Measurements from ENCODE around the gene KIAA1671. TPM values are rescaled to one million over a fixed set of nuclear protein-coding genes. Genes with fewer than 3 reads are reported as not detected.

Gene KIAA1671
- 9.0 to 12.4 TPM (median 10.5 TPM) in 5 replicates for total RNA-seq (2022; extraction: Qiagen RNA extraction)

DNA sequence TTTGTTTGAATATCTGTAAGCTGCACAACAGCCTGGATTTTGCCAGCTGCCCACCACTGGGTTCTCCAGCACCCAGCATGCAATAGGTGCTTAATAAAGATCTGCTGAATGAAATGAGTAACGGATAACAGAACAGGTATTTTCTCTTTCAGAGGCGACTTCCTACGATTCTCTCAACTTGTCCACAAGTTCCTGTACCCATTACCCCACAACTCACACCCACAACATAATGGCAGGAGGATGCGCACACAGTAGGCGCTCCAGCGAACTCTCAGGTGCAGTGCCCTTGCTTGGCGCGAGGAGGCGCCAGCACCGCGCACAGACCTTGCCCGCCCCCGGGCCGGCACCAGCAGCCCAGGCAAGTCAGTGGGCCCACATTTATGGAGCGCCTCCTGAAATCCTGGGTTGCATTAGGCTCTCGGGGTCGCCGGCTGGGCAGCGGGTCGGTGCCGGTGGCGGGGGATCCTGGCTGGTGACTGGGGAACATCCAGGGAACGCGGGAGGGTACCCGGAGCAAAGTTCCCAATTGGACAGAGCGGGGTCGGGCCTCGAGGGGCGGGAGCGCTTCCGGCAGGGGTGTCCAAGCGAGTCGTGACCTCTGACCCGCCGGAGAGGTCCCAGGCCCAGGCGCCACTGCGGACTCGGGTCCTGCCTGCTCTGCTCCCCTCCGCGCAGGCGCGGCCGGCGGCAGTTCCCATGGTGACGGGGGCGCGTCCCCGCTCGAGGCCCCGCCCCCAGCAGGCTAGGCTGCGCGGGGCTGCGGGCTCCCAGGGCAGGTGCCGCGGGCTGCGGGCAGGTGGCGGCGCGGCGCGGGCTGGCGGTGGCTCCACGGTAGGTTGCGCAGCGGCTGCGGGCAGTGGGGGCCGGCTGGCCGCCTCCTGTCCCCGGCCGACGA, at the start of gene KIAA1671:
Gene KIAA1671, plus strand, starts transcription at position 775 of the 895 bp plus-strand sequence. CDS start 75,284 bp downstream, outside the sequence.

DNA sequence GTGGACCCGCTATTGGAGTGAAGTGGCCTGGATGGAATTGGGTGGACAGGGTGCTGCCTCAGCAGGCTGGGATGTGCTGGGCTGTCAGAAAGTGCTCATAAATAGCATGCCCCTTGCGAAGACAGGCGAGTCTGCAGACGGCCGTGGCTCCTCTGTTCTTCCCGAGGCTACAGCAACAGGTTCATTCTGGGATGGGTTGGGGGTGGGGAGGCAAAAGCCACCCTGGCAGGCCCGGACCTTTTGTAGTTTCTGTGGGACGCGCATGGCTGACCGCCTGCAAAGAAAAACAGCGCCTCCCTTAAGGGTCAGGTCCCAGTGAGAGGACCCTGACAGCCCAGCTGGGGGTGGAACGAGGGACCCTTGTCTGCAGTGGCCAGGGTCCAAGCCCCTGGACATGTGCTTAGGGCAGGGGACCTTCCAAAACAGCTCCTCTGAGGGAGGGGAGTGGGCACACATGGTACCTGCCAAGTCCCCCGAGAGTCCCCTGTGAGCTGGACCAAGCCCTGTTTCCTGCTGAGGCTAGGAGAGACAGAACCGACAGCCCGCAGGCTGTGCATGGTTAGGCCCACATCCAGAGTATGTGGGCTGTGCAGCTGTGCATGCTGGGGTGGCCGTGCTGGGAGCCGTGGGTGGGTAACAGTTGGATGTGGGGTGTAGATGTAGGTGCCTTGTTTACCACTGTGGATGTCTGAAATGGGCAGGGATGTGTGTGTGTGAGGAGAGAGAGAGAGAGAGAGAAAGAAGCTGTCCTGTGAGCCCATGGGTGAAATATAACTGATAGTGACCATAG, 247.4 kb downstream of the KIAA1671 start, which contains the start of gene CRYBB3:
Gene CRYBB3, plus strand, starts transcription at position 128 of the 790 bp plus-strand sequence. CDS start 1,539 bp downstream, outside the sequence.

DNA sequence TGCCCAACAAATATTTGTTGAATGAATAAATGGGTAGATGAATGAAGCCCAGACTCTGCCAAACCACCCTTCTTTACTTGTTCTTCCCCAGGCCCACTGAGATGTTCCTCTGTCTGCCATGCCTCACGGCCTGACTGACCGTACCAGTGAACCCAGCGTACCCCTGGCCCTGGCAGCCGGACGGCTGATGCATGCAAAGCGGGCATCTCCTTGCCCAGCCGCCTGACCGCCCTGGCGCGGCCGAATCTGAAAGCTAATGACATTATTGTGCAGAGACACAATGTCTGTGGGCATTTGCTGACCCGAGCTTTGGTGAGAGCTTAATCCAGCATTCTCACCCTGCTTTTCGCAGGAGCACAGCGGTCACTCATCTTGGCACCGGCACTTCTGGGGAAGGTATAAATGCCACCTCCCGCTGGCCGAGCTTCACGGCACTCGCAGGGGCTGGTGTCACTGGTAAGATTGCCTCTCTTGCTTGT, 266.7 kb downstream of the KIAA1671 start, which contains the start of gene CRYBB2:
Gene CRYBB2, plus strand, starts transcription at position 429 of the 479 bp plus-strand sequence. CDS start 1,791 bp downstream, outside the sequence.

Other genes starting within 250 kb of the KIAA1671 start
- not detected in 5 replicates for gene PIWIL3, start 178.0 kb upstream of the KIAA1671 start, total RNA-seq (2022; extraction: Qiagen RNA extraction)
- 0.42 to 0.87 TPM (median 0.77 TPM) in 5 replicates for gene SGSM1, start 146.5 kb upstream of the KIAA1671 start, total RNA-seq (2022; extraction: Qiagen RNA extraction)
- gene LHFPL7, start 6.0 kb upstream of the KIAA1671 start, total RNA-seq (2022; extraction: Qiagen RNA extraction) = not detected in 5 replicates
- gene CRYBB3, start 247.1 kb downstream of the KIAA1671 start, total RNA-seq (2022; extraction: Qiagen RNA extraction) = 0.09 to 0.18 TPM in 2 of 5 replicates, not detected in the others